ENCODE data around the gene UBE2H. TPM values are rescaled to one million over a fixed set of nuclear protein-coding genes. Genes with fewer than 3 reads are reported as not detected.
A peak's percentile ranks its signal among the peaks of the same experiment; 100 is the strongest.

The UBE2H gene
- total RNA-seq, 4 donors from 2014 or later, result 31.0 to 131 (median 53.3) TPM

GRCh38 chr7:129829737-129830631, 122.8 kb downstream of the UBE2H start:
- in situ Hi-C loops (cut with MboI; ENCODE audit: low pct_ligation_motif_present in 1 of 4, low pct_unique_long_range_greater_than_20kb in 1 of 4, low sequenced_read_pairs in 3 of 4) (loop anchor here (10.0 to 25.0 kb wide), 2 partner anchors 182 to 185 kb away; no protein-coding TSS in a partner anchor), intact Hi-C loops (cut with DNase I; ENCODE audit: low total_unique reads) (loop anchor here (10.0 kb wide), 1 partner anchor 185 kb away; no protein-coding TSS in a partner anchor)
- TF ChIP-seq CTCF (IDR thresholded peaks at IDR 0.05), result peak; percentile 71 to 82 (median 78)
- no peak for TF ChIP-seq EP300 (IDR thresholded peaks at IDR 0.05; ENCODE audit: low read depth)
- no peak for TF ChIP-seq POLR2A (IDR thresholded peaks at IDR 0.05)
- TF ChIP-seq POLR2AphosphoS5 (IDR thresholded peaks at IDR 0.05), result peak in 1 of 3 donors; percentile 29
- H3K4me1 ChIP-seq, result peaks cover 16 to 41% (median 30%) of the 10 kb centered on the region in 4 donors
- H3K9me3 ChIP-seq, result no peaks in the 10 kb centered on the region
- DNase-seq, result peak; percentile 65
- WGBS, 2 donors (ENCODE audit: low coverage in 1 of 2), result 14 to 19% methylated on average over 11 to 22 of the region's 22 CpGs
- peak overlapping the region; percentile 36 to 67 (median 64) for H3K27ac ChIP-seq
- peak overlapping the region in 2 of 4 donors; percentile 14 to 36 for H3K4me3 ChIP-seq
- peaks cover 0 to 11% (median 0%) of the 10 kb centered on the region in 4 donors for H3K36me3 ChIP-seq
- H3K27me3 ChIP-seq, result no peaks in the 10 kb centered on the region

GRCh38 chr7:129828989-129829736, 123.6 kb downstream of the UBE2H start:
- Histone ChIP-seq H3K9me3 (no peaks in the 10 kb centered on the region), H3K36me3 (peaks cover 0 to 3% (median 0%) of the 10 kb centered on the region in 4 donors), H3K27me3 (no peaks in the 10 kb centered on the region), H3K27ac (no peak overlapping the region), H3K4me3 (no peak overlapping the region), H3K4me1 (peaks cover 16 to 44% (median 33%) of the 10 kb centered on the region in 4 donors)
- TF ChIP-seq CTCF (IDR thresholded peaks at IDR 0.05) (no peak), POLR2AphosphoS5 (IDR thresholded peaks at IDR 0.05) (no peak), EP300 (IDR thresholded peaks at IDR 0.05; ENCODE audit: low read depth) (no peak), POLR2A (IDR thresholded peaks at IDR 0.05) (no peak)
- in situ Hi-C loops (cut with MboI; ENCODE audit: low pct_ligation_motif_present in 1 of 4, low pct_unique_long_range_greater_than_20kb in 1 of 4, low sequenced_read_pairs in 3 of 4), result loop anchor here (10.0 to 25.0 kb wide), 2 partner anchors 183 to 186 kb away; no protein-coding TSS in a partner anchor
- 80 to 94% methylated on average over 2 to 12 of the region's 12 CpGs for WGBS, 2 donors (ENCODE audit: low coverage in 1 of 2)
- intact Hi-C loops (cut with DNase I; ENCODE audit: low total_unique reads), result loop anchor here (10.0 kb wide), 1 partner anchor 186 kb away; no protein-coding TSS in a partner anchor
- DNase-seq, result no peak

- Histone ChIP-seq H3K36me3 (no peaks in the 10 kb centered on the region), H3K27ac (no peak overlapping the region), H3K9me3 (no peaks in the 10 kb centered on the region), H3K4me3 (no peak overlapping the region), H3K27me3 (no peaks in the 10 kb centered on the region), H3K4me1 (peaks cover 16 to 44% (median 33%) of the 10 kb centered on the region in 4 donors)
- no peak for DNase-seq
- intact Hi-C loops (cut with DNase I; ENCODE audit: low total_unique reads) (loop anchor here (10.0 kb wide), 1 partner anchor 187 kb away; no protein-coding TSS in a partner anchor), in situ Hi-C loops (cut with MboI; ENCODE audit: low pct_ligation_motif_present in 1 of 4, low pct_unique_long_range_greater_than_20kb in 1 of 4, low sequenced_read_pairs in 3 of 4) (loop anchor here (10.0 to 25.0 kb wide), 2 partner anchors 184 to 187 kb away; no protein-coding TSS in a partner anchor)
- no peak for TF ChIP-seq CTCF (IDR thresholded peaks at IDR 0.05)
- TF ChIP-seq EP300 (IDR thresholded peaks at IDR 0.05; ENCODE audit: low read depth), result no peak
- no peak for TF ChIP-seq POLR2A (IDR thresholded peaks at IDR 0.05)
- TF ChIP-seq POLR2AphosphoS5 (IDR thresholded peaks at IDR 0.05), result no peak
- WGBS, 2 donors (ENCODE audit: low coverage in 1 of 2), result 81 to 89% methylated on average over 7 to 18 of the region's 18 CpGs
Measured at GRCh38 chr7:129828078-129828762, 124.5 kb downstream of the UBE2H start.
